K562 (cell line): ENCODE results near the gene MAGI1. TPM values are rescaled to one million over a fixed set of nuclear protein-coding genes. Genes with fewer than 3 reads are reported as not detected.

Experiments used
- ATAC-seq: fragments of 200-7000 bp; cut with Tn5 transposase; 3 replicates; pipeline ENCODE4 v1.9.1; 2020; ENCODE audit warnings: moderate library complexity
- BruUV-seq: library from RNA; stranded (reverse); fragments of 400-500 nt; replicated peaks from 2 replicates; lab custom pipeline; 2021; lab: Mats Ljungman, UMichigan
- CTCF ChIA-PET: fragments of 300-600 bp; formaldehyde crosslinking; extraction: SDS; loops from one replicate; lab custom pipeline; 2021; ENCODE audit warnings: low intra/inter-chr PET ratio; lab: Yijun Ruan, JAX
- POLR2A ChIA-PET: fragments of 300-600, 350-650 bp; sonication (Branson Sonifier 250); formaldehyde crosslinking; extraction: SDS; loops from one replicate; lab custom pipeline; 2021; ENCODE audit warnings: antibody characterized with exemption, inconsistent platforms; lab: Yijun Ruan, JAX
- DNase-seq, 4 experiments: peaks; one replicate each; pipeline versions ENCODE4 v3.0.0 to v3.0.0-alpha.2; 2011 to 2018; ENCODE audit warnings: low spot score in 3 of 4, mixed read lengths in 3 of 4; ENCODE audit errors: extremely low read depth in 1 of 4
- FAIRE-seq: peaks from 2 replicates; lab custom pipeline; 2011; peaks lifted over from hg19 to GRCh38; lab: Jason Lieb, UNC
- H2AFZ ChIP-seq: 2 replicates; pipeline ENCODE4 v1.6.0; 2011; ENCODE audit warnings: low read depth, low read length, control low read depth, inconsistent platforms
- H3K27ac ChIP-seq: fragments of 200-600 bp; 3 replicates; pipeline ENCODE4 v1.8.0; 2011; ENCODE audit warnings: low read depth, mild to moderate bottlenecking, control low read depth, inconsistent platforms, low read length, moderate library complexity, mixed read lengths; ENCODE audit errors: extremely low read depth
- H3K27me3 ChIP-seq, 2 experiments: fragments of 300-600 bp in 1 of 2; 2 replicates in 1 of 2; 3 replicates in 1 of 2; pipeline versions ENCODE4 v1.6.0 to v1.8.0; 2011; ENCODE audit warnings: inconsistent platforms in 2 of 2, low read length in 2 of 2, mild to moderate bottlenecking in 1 of 2, mixed read lengths in 1 of 2, moderate library complexity in 1 of 2; ENCODE audit not compliant: control insufficient read depth in 2 of 2, insufficient read depth in 2 of 2
- H3K36me3 ChIP-seq: fragments of 300-600 bp; 3 replicates; pipeline ENCODE4 v1.8.0; 2011; ENCODE audit warnings: mild to moderate bottlenecking, low read length, inconsistent platforms; ENCODE audit not compliant: control insufficient read depth, insufficient read depth
- H3K4me1 ChIP-seq, 2 experiments: fragments of 200-600 bp in 1 of 2; replicated peaks in 1 of 2; 2 replicates in 1 of 2; 3 replicates in 1 of 2; pipeline versions ENCODE4 v1.5.1 to v1.8.0; 2011; ENCODE audit warnings: inconsistent platforms in 2 of 2, low read length in 2 of 2, mild to moderate bottlenecking in 1 of 2, mixed read lengths in 1 of 2, moderate library complexity in 1 of 2; ENCODE audit not compliant: control insufficient read depth in 2 of 2, insufficient read depth in 2 of 2
- H3K4me2 ChIP-seq: 2 replicates; pipeline ENCODE4 v1.6.1; 2011; ENCODE audit warnings: low read length, control low read depth, inconsistent platforms, mixed read lengths; ENCODE audit not compliant: insufficient read depth
- H3K4me3 ChIP-seq: fragments of 200-600 bp; sonication (generic), shearing (Covaris generic); 2 replicates; pipeline ENCODE4 v1.5.1; 2016; ENCODE audit warnings: control low read depth, inconsistent platforms
- H3K79me2 ChIP-seq: fragments of 200-600 bp; 3 replicates; pipeline ENCODE4 v1.8.0; 2011; ENCODE audit warnings: low read length, inconsistent platforms; ENCODE audit not compliant: control insufficient read depth, insufficient read depth
- H3K9ac ChIP-seq, 2 experiments: 2 replicates each; pipeline versions ENCODE4 v1.6.0 to v1.6.1; 2011; ENCODE audit warnings: low read depth in 2 of 2, low read length in 2 of 2, control low read depth in 1 of 2, inconsistent platforms in 1 of 2, mild to moderate bottlenecking in 1 of 2, mixed read lengths in 1 of 2; ENCODE audit not compliant: insufficient read depth in 1 of 2
- H3K9me1 ChIP-seq: one replicate; pipeline ENCODE4 v1.6.0; 2011; ENCODE audit warnings: inconsistent platforms, mild to moderate bottlenecking, low read length, moderate library complexity; ENCODE audit not compliant: control insufficient read depth, insufficient read depth
- H3K9me3 ChIP-seq: replicated peaks from 2 replicates; pipeline ENCODE4 v1.5.1; 2011; ENCODE audit warnings: low read depth, low read length, inconsistent platforms; ENCODE audit not compliant: control insufficient read depth, insufficient read depth
- H4K20me1 ChIP-seq: replicated peaks from 2 replicates; pipeline ENCODE4 v1.6.1; 2011; ENCODE audit warnings: low read length, inconsistent platforms, mixed read lengths; ENCODE audit not compliant: control insufficient read depth, insufficient read depth
- CREB5 ChIP-seq: fragments of 250-450 bp; sonication (Bioruptor Pico); IDR thresholded peaks from 2 replicates; pipeline ENCODE4 v1.5.0; 2020; ENCODE audit warnings: mild to moderate bottlenecking
- HMG20B ChIP-seq: fragments of 250-450 bp; sonication (Bioruptor Pico); IDR thresholded peaks from 2 replicates; pipeline ENCODE4 v1.5.0; 2021; ENCODE audit warnings: mild to moderate bottlenecking
- HSF4 ChIP-seq: fragments of 250-450 bp; sonication (Bioruptor Pico); IDR thresholded peaks from 2 replicates; pipeline ENCODE4 v2.1.2; 2022; ENCODE audit warnings: mild to moderate bottlenecking, moderate library complexity, borderline replicate concordance
- KLF10 ChIP-seq: fragments of 250-450 bp; sonication (Bioruptor Pico); IDR thresholded peaks from 2 replicates; pipeline ENCODE4 v1.6.1; 2021; ENCODE audit warnings: matching md5 sums
- NR2C2 ChIP-seq, 2 experiments: fragments of 200-800 bp in 1 of 2; sonication (Bioruptor generic) in 1 of 2; sonication (generic) in 1 of 2; formaldehyde crosslinking in 1 of 2; IDR thresholded peaks; 2 replicates each; pipeline versions ENCODE4 v1.6.1 to v1.8.0; 2016 to 2022; ENCODE audit warnings: mild to moderate bottlenecking in 1 of 2, missing compliant biosample characterization in 1 of 2, missing genetic modification characterization in 1 of 2, missing genetic modification reagents in 1 of 2
- PKNOX1 ChIP-seq: fragments of 450-650 bp; IDR thresholded peaks from 2 replicates; pipeline ENCODE4 v1.6.1; 2016
- PPARD ChIP-seq: fragments of 250-450 bp; sonication (Bioruptor Pico); IDR thresholded peaks from 2 replicates; pipeline ENCODE4 v1.8.0; 2022; ENCODE audit warnings: inconsistent platforms, mild to moderate bottlenecking, moderate library complexity
- RUNX1 ChIP-seq: sonication (generic); IDR thresholded peaks from 2 replicates; pipeline ENCODE4 v1.6.1; 2016; ENCODE audit warnings: antibody characterized with exemption, low read depth
- SETDB1 ChIP-seq: IDR thresholded peaks from one replicate; pipeline ENCODE4 v1.6.1; 2012; ENCODE audit warnings: low read length, control low read depth, inconsistent platforms
- SP2 ChIP-seq: IDR thresholded peaks from 2 replicates; pipeline ENCODE4 v1.6.1; 2011; ENCODE audit warnings: mild to moderate bottlenecking, low read depth, low read length, moderate library complexity; ENCODE audit not compliant: poor library complexity, severe bottlenecking; ENCODE audit errors: extremely low read depth
- STAG1 ChIP-seq: sonication (generic); formaldehyde crosslinking; IDR thresholded peaks from 2 replicates; pipeline ENCODE4 v1.5.0; 2020; ENCODE audit warnings: missing genetic modification reagents, borderline replicate concordance
- TAF1 ChIP-seq: IDR thresholded peaks from 2 replicates; pipeline ENCODE4 v1.6.1; 2011; ENCODE audit warnings: mild to moderate bottlenecking, low read length, moderate library complexity; ENCODE audit not compliant: insufficient read depth, control insufficient read depth, severe bottlenecking; ENCODE audit errors: extremely low read depth
- THRA ChIP-seq: fragments of 450-650 bp; IDR thresholded peaks from 2 replicates; pipeline ENCODE4 v1.6.1; 2017; ENCODE audit warnings: mild to moderate bottlenecking, moderate library complexity
- TOE1 ChIP-seq, 2 experiments: fragments of 450-650 bp in 1 of 2; sonication (generic) in 1 of 2; formaldehyde crosslinking in 1 of 2; IDR thresholded peaks; 2 replicates each; pipeline versions ENCODE4 v1.7.1 to v1.8.0; 2016 to 2022; ENCODE audit warnings: borderline replicate concordance in 2 of 2, mild to moderate bottlenecking in 2 of 2, antibody characterized with exemption in 1 of 2, inconsistent platforms in 1 of 2, low read depth in 1 of 2, missing genetic modification reagents in 1 of 2, moderate library complexity in 1 of 2
- ZBTB34 ChIP-seq: fragments of 250-450 bp; sonication (Bioruptor Pico); IDR thresholded peaks from 2 replicates; pipeline ENCODE4 v1.8.0; 2021; ENCODE audit warnings: mild to moderate bottlenecking, moderate library complexity
- ZKSCAN8 ChIP-seq: fragments of 200-800 bp; sonication (Bioruptor generic); IDR thresholded peaks from 2 replicates; pipeline ENCODE4 v1.6.1; 2016; ENCODE audit warnings: missing genetic modification characterization, missing compliant biosample characterization
- WGBS: fragments of 100-300 bp; shearing (Covaris generic); methylation state at CpG from one replicate; pipeline ENCODE4 v1.1.6; 2016; ENCODE audit warnings: low coverage, mixed read lengths; ENCODE audit not compliant: insufficient coverage; ENCODE audit errors: missing lambda C conversion rate; 5-methylcytosine and 5-hydroxymethylcytosine counted together
- in situ Hi-C: fragments of 300-500 bp; cut with MboI; formaldehyde crosslinking; loops from 4 replicates; pipeline ENCODE4 v1.15.0; 2018; ENCODE audit warnings: inconsistent platforms, mixed read lengths
- intact Hi-C: fragments of 100-400 bp; cut with micrococcal nuclease; formaldehyde crosslinking; loops from 2 replicates; pipeline ENCODE4 v1.14.2; 2022
- polyA plus RNA-seq, 8 experiments: library from polyadenylated mRNA; depleted of rRNA in 4 of 8; stranded (reverse) in 5 of 8; unstranded in 3 of 8; fragments of >200 nt; fragmentation: Nextera tagmentation in 2 of 8; fragmentation: Illumina TruSeq in 1 of 8; extraction: Ambion mirVana in 2 of 8; extraction: Trizol in 1 of 8; gene quantifications; 2 replicates each; pipeline versions ENCODE4 v1.2.1 to v1.2.3, GENCODE V29; 2011 to 2014; ENCODE audit warnings: inconsistent platforms in 1 of 8, missing spikeins in 1 of 8
- total RNA-seq, 7 experiments: library from RNA; depleted of rRNA in 6 of 7; stranded (reverse); fragments of >200 nt in 6 of 7; fragmentation: Illumina TruSeq in 2 of 7; extraction: Trizol in 2 of 7; gene quantifications; 2 replicates each; pipeline versions ENCODE4 v1.2.1 to v1.2.3, GENCODE V29; 2011 to 2021; ENCODE audit warnings: low replicate concordance in 1 of 7

Gene MAGI1
- total and polyA plus RNA-seq, 9 of the 15 experiments (the other 6 are each of a cell fraction or from before 2014, with no cell fraction given) = 7.8 to 59.4 (median 43.2) TPM

DNA sequence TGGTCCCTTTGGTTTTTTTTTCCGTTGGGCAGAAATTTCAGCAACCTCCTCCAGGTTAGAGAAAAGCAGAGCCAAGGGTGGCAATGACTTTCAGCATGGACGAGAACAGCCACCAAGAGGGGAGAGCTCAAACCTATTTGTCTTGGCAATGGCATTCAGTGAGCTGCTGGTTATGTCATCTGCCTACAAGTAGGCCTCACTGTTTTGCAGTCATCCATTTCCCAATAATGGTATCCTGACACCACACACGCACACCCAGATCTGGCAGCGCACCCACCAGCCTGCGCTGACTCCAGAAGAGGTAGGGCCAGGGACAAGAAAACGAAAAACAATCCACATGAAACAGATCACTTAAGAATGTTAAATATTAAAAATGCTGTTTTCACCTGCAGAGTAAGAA lies 92.3 kb downstream of the MAGI1 start (continued):
- TF ChIP-seq ZKSCAN8 = no peak

DNA sequence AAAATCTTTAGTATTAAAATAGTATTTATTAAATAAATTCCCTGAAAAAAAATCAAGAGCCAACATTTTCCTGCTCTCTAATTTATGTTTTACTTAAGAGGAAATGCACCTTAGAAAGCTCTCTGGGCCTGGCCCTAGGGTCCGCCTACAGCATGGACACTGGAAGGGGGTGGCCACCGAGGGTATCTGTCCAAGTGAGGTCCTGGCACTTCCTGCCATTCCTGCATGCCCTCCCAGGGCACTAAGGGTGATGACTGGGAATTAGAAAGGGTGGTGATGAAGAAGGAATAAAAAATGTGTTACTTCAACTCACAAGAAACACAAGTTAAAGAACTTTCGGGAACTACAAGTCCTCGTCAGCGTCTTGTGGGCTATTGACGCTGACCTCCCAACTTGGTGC lies 92.8 kb downstream of the MAGI1 start:
- 0% methylated on average over 4 of the region's 6 CpGs for WGBS
- Histone ChIP-seq H4K20me1 (no peaks in the 10 kb centered on the region), H3K9ac (no peak overlapping the region), H3K9me3 (no peaks in the 10 kb centered on the region), H3K27me3 (no peaks in the 10 kb centered on the region; a peak in 2 of 5 replicates), H3K36me3 (no peaks in the 10 kb centered on the region), H3K9me1 (no peaks in the 10 kb centered on the region), H3K4me2 (no peak overlapping the region), H3K27ac (no peak overlapping the region), H3K79me2 (no peaks in the 10 kb centered on the region), H2AFZ (no peak overlapping the region), H3K4me3 (no peak overlapping the region), H3K4me1 (no peaks in the 10 kb centered on the region)
- no peak for ATAC-seq
- no peak for DNase-seq
- no TSS peak for BruUV-seq
- ChIA-PET POLR2A (no interaction called here), CTCF (no interaction called here)
- in situ Hi-C loops (no loop called here), intact Hi-C loops (no loop called here)
- FAIRE-seq = no peak
- TF ChIP-seq SETDB1 (no peak), HMG20B (no peak), ZBTB34 (CRISPR knock-in tag) (no peak), CREB5 (CRISPR knock-in tag) (no peak), TAF1 (no peak), THRA (no peak), PPARD (CRISPR knock-in tag) (no peak), STAG1 (no peak), HSF4 (CRISPR knock-in tag) (no peak), PKNOX1 (no peak), TOE1 (IDR thresholded peaks at IDR 0.05; ENCODE audit: borderline replicate concordance) (no peak), TOE1 (CRISPR knock-in tag; IDR thresholded peaks at IDR 0.05; ENCODE audit: borderline replicate concordance, low read depth) (no peak), RUNX1 (no peak), SP2 (no peak), NR2C2 (CRISPR knock-in tag; IDR thresholded peaks at IDR 0.05) (no peak), NR2C2 (tag; IDR thresholded peaks at IDR 0.05) (no peak), KLF10 (CRISPR knock-in tag) (no peak)
